Peyer's patch (tissue), 4 donors: ENCODE measurements around the gene MAST1. TPM values are rescaled to one million over a fixed set of nuclear protein-coding genes. Genes with fewer than 3 reads are reported as not detected.

Source experiments
- DNase-seq, 3 donors: peaks; one replicate each; pipeline ENCODE4 v3.0.0-alpha.2; 2017 to 2019
- H3K27ac ChIP-seq, 4 donors: fragments of 200-600 bp; sonication (generic); one replicate each; pipeline ENCODE4 v1.5.1; 2016 to 2019
- H3K27me3 ChIP-seq, 2 donors: fragments of 200-600 bp; sonication (generic); one replicate each; pipeline ENCODE4 v1.5.1; 2019
- H3K36me3 ChIP-seq, 3 donors: fragments of 200-600 bp; sonication (generic); one replicate each; pipeline ENCODE4 v1.5.1; 2016 to 2019
- H3K4me1 ChIP-seq, 4 donors: fragments of 200-600 bp; sonication (generic); one replicate each; pipeline ENCODE4 v1.5.1; 2016 to 2019
- H3K4me3 ChIP-seq, 4 donors: fragments of 200-600 bp; sonication (generic); 1 replicate in 3 of 4; 2 replicates in 1 of 4; pipeline ENCODE4 v1.5.1; 2016 to 2019; ENCODE audit warnings: mild to moderate bottlenecking in 1 of 4
- H3K9me3 ChIP-seq, 4 donors: fragments of 200-600 bp; sonication (generic); one replicate each; pipeline ENCODE4 v1.5.1; 2016 to 2019; ENCODE audit warnings: mild to moderate bottlenecking in 1 of 4
- CTCF ChIP-seq, 6 experiments: fragments of 450-650 bp in 4 of 6; fragments of 200-600 bp in 2 of 6; sonication (generic) in 1 of 6; IDR thresholded peaks; one replicate each; pipeline ENCODE4 v1.5.1; 2017 to 2019; ENCODE audit warnings: antibody characterized with exemption in 6 of 6, mild to moderate bottlenecking in 3 of 6, moderate library complexity in 1 of 6
- POLR2A ChIP-seq, 2 donors: fragments of 450-650 bp; IDR thresholded peaks; one replicate each; pipeline ENCODE4 v1.5.1; 2017; ENCODE audit warnings: antibody characterized with exemption in 2 of 2, mild to moderate bottlenecking in 2 of 2, moderate library complexity in 2 of 2
- total RNA-seq, 4 donors: library from RNA; depleted of rRNA; stranded (reverse); fragments of >200 nt; gene quantifications; one replicate each; pipeline ENCODE4 v1.1.0, GENCODE V29; 2016

MAST1 gene
- total RNA-seq, 4 donors from 2014 or later, result 0.27 TPM; not detected in 3

- H3K36me3 ChIP-seq, result peaks cover 0 to 21% (median 0%) of the 10 kb centered on the region in 3 donors
- peak; percentile 69 to 91 (median 91) for DNase-seq
- H3K4me3 ChIP-seq, result peak within 1 kb of the TSS; percentile 69 to 86 (median 80)
- H3K27me3 ChIP-seq, result no peaks in the 10 kb centered on the region
- no peaks in the 10 kb centered on the region for H3K9me3 ChIP-seq
- peak within 1 kb of the TSS; percentile 64 to 78 (median 74) for H3K27ac ChIP-seq
- H3K4me1 ChIP-seq, result peaks cover 0 to 19% (median 11%) of the 10 kb centered on the region in 4 donors
- TF ChIP-seq CTCF (IDR thresholded peaks at IDR 0.05) (peak in 3 of 6 experiments; percentile 10 to 26 (median 15)), POLR2A (IDR thresholded peaks at IDR 0.05) (peak; percentile 96)
These were observed 36.6 kb upstream of the MAST1 start, which contains the start of the genes PRDX2 and THSD8 for GRCh38 chr19:12801466-12802266. Gene PRDX2, minus strand, starts transcription at chr19:12801800. Its CDS starts 539 bp downstream, at chr19:12801261. Gene THSD8, plus strand, starts transcription at chr19:12802069. Its CDS starts 3 bp downstream, at chr19:12802072.

GRCh38 chr19:12802267-12803106 lies 35.8 kb upstream of the MAST1 start:
- DNase-seq, result no peak
- Histone ChIP-seq H3K36me3 (peaks cover 0 to 21% (median 0%) of the 10 kb centered on the region in 3 donors), H3K27ac (peak overlapping the region; percentile 64 to 78 (median 74)), H3K27me3 (no peaks in the 10 kb centered on the region), H3K4me3 (peak overlapping the region; percentile 69 to 86 (median 80)), H3K4me1 (peaks cover 0 to 25% (median 17%) of the 10 kb centered on the region in 4 donors), H3K9me3 (no peaks in the 10 kb centered on the region)
- TF ChIP-seq CTCF (IDR thresholded peaks at IDR 0.05), result no peak
- TF ChIP-seq POLR2A (IDR thresholded peaks at IDR 0.05), result no peak

- no peak for DNase-seq
- Histone ChIP-seq H3K36me3 (peaks cover 0 to 17% (median 0%) of the 10 kb centered on the region in 3 donors), H3K4me3 (no peak overlapping the region), H3K27me3 (no peaks in the 10 kb centered on the region), H3K4me1 (peaks cover 0 to 25% (median 17%) of the 10 kb centered on the region in 4 donors), H3K27ac (no peak overlapping the region), H3K9me3 (no peaks in the 10 kb centered on the region)
- TF ChIP-seq CTCF (IDR thresholded peaks at IDR 0.05), result no peak
- no peak for TF ChIP-seq POLR2A (IDR thresholded peaks at IDR 0.05)
These were observed 34.3 kb upstream of the MAST1 start for GRCh38 chr19:12804051-12804450.

- peak; percentile 88 to 96 (median 93) for DNase-seq
- peak within 1 kb of the TSS; percentile 27 to 77 (median 34) for H3K27ac ChIP-seq
- peak in 1 of 2 donors; percentile 24 for TF ChIP-seq POLR2A (IDR thresholded peaks at IDR 0.05)
- TF ChIP-seq CTCF (IDR thresholded peaks at IDR 0.05), result peak in 3 of 6 experiments; percentile 29 to 38 (median 31)
These were observed 31.9 kb upstream of the MAST1 start, which contains the start of gene RNASEH2A for GRCh38 chr19:12806242-12807081. Gene RNASEH2A, plus strand, starts transcription at chr19:12806584. Its CDS starts 90 bp downstream, at chr19:12806674.

More at GRCh38 chr19:12806242-12807081, 31.9 kb upstream of the MAST1 start, which contains the start of gene RNASEH2A:
- Histone ChIP-seq H3K27me3 (no peaks in the 10 kb centered on the region), H3K4me3 (peak within 1 kb of the TSS; percentile 53 to 74 (median 66)), H3K36me3 (no peaks in the 10 kb centered on the region), H3K9me3 (no peaks in the 10 kb centered on the region), H3K4me1 (peaks cover 0 to 14% (median 9%) of the 10 kb centered on the region in 4 donors)
